Right atrium auricular region (tissue), 2 donors: ENCODE measurements around the gene FAM227A. TPM values are rescaled to one million over a fixed set of nuclear protein-coding genes. Genes with fewer than 3 reads are reported as not detected.

Source experiments
- DNase-seq: peaks from one replicate; pipeline ENCODE4 v3.0.0-alpha.2; 2019; ENCODE audit warnings: low spot score
- H3K27ac ChIP-seq, 2 donors: fragments of 200-600 bp; sonication (generic); 1 replicate in 1 of 2; 2 replicates in 1 of 2; pipeline ENCODE4 v1.5.1; 2016 to 2019
- H3K27me3 ChIP-seq, 2 donors: fragments of 200-600 bp; sonication (generic); one replicate each; pipeline versions ENCODE4 v1.5.1 to v1.6.0; 2017 to 2019
- H3K36me3 ChIP-seq: fragments of 200-600 bp; sonication (generic); one replicate; pipeline ENCODE4 v1.5.1; 2016
- H3K4me1 ChIP-seq, 2 donors: fragments of 200-600 bp; sonication (generic); one replicate each; pipeline versions ENCODE4 v1.5.1 to v1.6.0; 2017 to 2019
- H3K4me3 ChIP-seq, 2 donors: fragments of 200-600 bp; sonication (generic); 1 replicate in 1 of 2; 2 replicates in 1 of 2; pipeline ENCODE4 v1.5.1; 2017 to 2019; ENCODE audit warnings: mild to moderate bottlenecking in 1 of 2, moderate library complexity in 1 of 2
- H3K9me3 ChIP-seq, 2 donors: fragments of 200-600 bp; sonication (generic); one replicate each; pipeline ENCODE4 v1.5.1; 2019
- CTCF ChIP-seq, 2 donors: fragments of 200-600 bp; sonication (generic); IDR thresholded peaks; one replicate each; pipeline ENCODE4 v1.5.1; 2019; ENCODE audit warnings: antibody characterized with exemption in 2 of 2
- total RNA-seq, 2 donors: library from RNA; depleted of rRNA; stranded (reverse); fragments of >200 nt; gene quantifications; one replicate each; pipeline ENCODE4 v1.1.0, GENCODE V29; 2016

The FAM227A gene
- total RNA-seq, 2 donors from 2014 or later = 0.70 to 1.1 TPM

- H3K27me3 ChIP-seq = no peaks in the 10 kb centered on the region
- H3K4me1 ChIP-seq = peaks cover 0 to 60% of the 10 kb centered on the region in 2 donors
Measured at GRCh38 chr22:38700270-38700788, 44.1 kb upstream of the FAM227A start.

GRCh38 chr22:38699784-38700183 is 43.6 kb upstream of the FAM227A start:
- Histone ChIP-seq H3K27me3 (no peaks in the 10 kb centered on the region), H3K9me3 (no peaks in the 10 kb centered on the region), H3K4me3 (peak overlapping the region; percentile 65 to 94), H3K4me1 (peaks cover 0 to 62% of the 10 kb centered on the region in 2 donors), H3K36me3 (no peaks in the 10 kb centered on the region), H3K27ac (peak overlapping the region; percentile 97 to 100)
- no peak for DNase-seq
- TF ChIP-seq CTCF (IDR thresholded peaks at IDR 0.05) = no peak

More at GRCh38 chr22:38700270-38700788, 44.1 kb upstream of the FAM227A start:
- peak; percentile 70 for DNase-seq
- Histone ChIP-seq H3K27ac (peak overlapping the region; percentile 97 to 100), H3K36me3 (no peaks in the 10 kb centered on the region), H3K4me3 (peak overlapping the region; percentile 65 to 94), H3K9me3 (no peaks in the 10 kb centered on the region)
- TF ChIP-seq CTCF (IDR thresholded peaks at IDR 0.05) = no peak

- Histone ChIP-seq H3K4me1 (peaks cover 0 to 57% of the 10 kb centered on the region in 2 donors), H3K4me3 (peak overlapping the region; percentile 65 to 94), H3K9me3 (no peaks in the 10 kb centered on the region), H3K36me3 (no peaks in the 10 kb centered on the region), H3K27ac (peak overlapping the region; percentile 97 to 100), H3K27me3 (no peaks in the 10 kb centered on the region)
- TF ChIP-seq CTCF (IDR thresholded peaks at IDR 0.05) = no peak
- DNase-seq = no peak
Measured at GRCh38 chr22:38699143-38699542, 43.0 kb upstream of the FAM227A start.

GRCh38 chr22:38698407-38699094 is 42.4 kb upstream of the FAM227A start:
- no peaks in the 10 kb centered on the region for H3K27me3 ChIP-seq
- H3K4me1 ChIP-seq = peaks cover 0 to 57% of the 10 kb centered on the region in 2 donors
- H3K4me3 ChIP-seq = peak overlapping the region; percentile 65 to 94
- no peak for DNase-seq
- no peaks in the 10 kb centered on the region for H3K9me3 ChIP-seq
- no peaks in the 10 kb centered on the region for H3K36me3 ChIP-seq
- peak overlapping the region; percentile 97 to 100 for H3K27ac ChIP-seq
- no peak for TF ChIP-seq CTCF (IDR thresholded peaks at IDR 0.05)

- Histone ChIP-seq H3K27ac (peak overlapping the region; percentile 68 to 100), H3K27me3 (no peaks in the 10 kb centered on the region), H3K4me1 (peaks cover 0 to 57% of the 10 kb centered on the region in 2 donors), H3K36me3 (no peaks in the 10 kb centered on the region), H3K4me3 (peak overlapping the region in 1 of 2 donors; percentile 94), H3K9me3 (no peaks in the 10 kb centered on the region)
- TF ChIP-seq CTCF (IDR thresholded peaks at IDR 0.05) = no peak
- no peak for DNase-seq
Measured at GRCh38 chr22:38697425-38698089, 41.4 kb upstream of the FAM227A start.
